IPS-15b (cell line): ENCODE measurements around the gene GGT7.

ENCODE experiments used
- H3K27me3 ChIP-seq: one replicate; pipeline ENCODE4 v1.6.1; 2013; ENCODE audit warnings: low read length; ENCODE audit not compliant: control insufficient read depth, insufficient read depth
- H3K36me3 ChIP-seq: one replicate; pipeline ENCODE4 v1.6.1; 2013; ENCODE audit warnings: low read length; ENCODE audit not compliant: control insufficient read depth, insufficient read depth
- H3K4me1 ChIP-seq: one replicate; pipeline ENCODE4 v1.6.1; 2013; ENCODE audit warnings: mild to moderate bottlenecking, low read length; ENCODE audit not compliant: control insufficient read depth, insufficient read depth
- H3K4me3 ChIP-seq: one replicate; pipeline ENCODE4 v1.5.1; 2013; ENCODE audit warnings: low read depth, low read length
- H3K9ac ChIP-seq: one replicate; pipeline ENCODE4 v1.6.1; 2013; ENCODE audit warnings: low read depth, mild to moderate bottlenecking, low read length
- H3K9me3 ChIP-seq: one replicate; pipeline ENCODE4 v1.6.1; 2013; ENCODE audit warnings: mild to moderate bottlenecking, low read length; ENCODE audit not compliant: control insufficient read depth, insufficient read depth

Gene GGT7

GRCh38 chr20:34798871-34799270, 73.8 kb downstream of the GGT7 start:
- H3K27me3 ChIP-seq: no peaks in the 10 kb centered on the region
- no peaks in the 10 kb centered on the region for H3K36me3 ChIP-seq
- no peak overlapping the region for H3K4me3 ChIP-seq
- H3K9ac ChIP-seq: no peak overlapping the region
- H3K4me1 ChIP-seq: no peaks in the 10 kb centered on the region
- H3K9me3 ChIP-seq: no peaks in the 10 kb centered on the region

DNA sequence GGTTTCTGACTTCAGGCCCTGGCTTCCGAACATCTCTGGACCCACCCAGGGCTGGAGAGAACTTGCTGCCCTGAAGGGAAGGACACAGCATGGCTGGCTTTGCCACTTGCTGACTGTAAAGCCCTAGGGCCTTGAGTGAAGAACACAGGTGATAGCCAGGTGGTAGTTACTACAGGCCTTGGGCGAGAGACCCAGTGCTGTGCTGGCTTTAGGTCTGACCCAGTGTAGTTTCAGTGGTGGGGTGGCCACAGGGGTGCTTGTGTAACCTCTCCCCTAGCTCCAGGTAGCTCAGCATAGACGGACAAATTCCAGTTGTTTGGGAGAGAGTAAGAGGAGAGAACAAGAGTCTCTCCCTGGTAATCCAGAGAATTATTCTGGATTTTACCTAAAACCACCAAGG, 74.3 kb downstream of the GGT7 start:
- no peaks in the 10 kb centered on the region for H3K27me3 ChIP-seq
- H3K36me3 ChIP-seq: no peaks in the 10 kb centered on the region
- H3K9me3 ChIP-seq: no peaks in the 10 kb centered on the region
- H3K9ac ChIP-seq: no peak overlapping the region
- H3K4me3 ChIP-seq: no peak overlapping the region
- no peaks in the 10 kb centered on the region for H3K4me1 ChIP-seq

- Histone ChIP-seq H3K4me1 (no peaks in the 10 kb centered on the region), H3K36me3 (no peaks in the 10 kb centered on the region), H3K4me3 (no peak overlapping the region), H3K27me3 (no peaks in the 10 kb centered on the region), H3K9me3 (no peaks in the 10 kb centered on the region), H3K9ac (no peak overlapping the region)
Measured at GRCh38 chr20:34797012-34797995, 75.4 kb downstream of the GGT7 start.
